B cell (primary cell): ENCODE data around the gene HOXD12. TPM values are rescaled to one million over a fixed set of nuclear protein-coding genes. Genes with fewer than 3 reads are reported as not detected.

Source experiments
- ATAC-seq: fragments of 200-7000 bp; cut with Tn5 transposase; one replicate; pipeline ENCODE4 v1.10.0; 2021; ENCODE audit warnings: low read depth, mild to moderate bottlenecking, moderate number of reproducible peaks, moderate library complexity
- CTCF ChIA-PET: fragments of 350-600 bp; sonication (Branson Sonifier 250); formaldehyde crosslinking; loops from one replicate; lab custom pipeline; 2021; ENCODE audit warnings: antibody characterized with exemption, inconsistent platforms; lab: Charles Lee
- POLR2A ChIA-PET: fragments of 350-600 bp; sonication (Branson Sonifier 250); formaldehyde crosslinking; loops from one replicate; lab custom pipeline; 2021; ENCODE audit warnings: antibody characterized with exemption; lab: Charles Lee
- DNase-seq: peaks from one replicate; pipeline ENCODE4 v3.0.0; 2013
- H2AFZ ChIP-seq: 2 replicates; pipeline ENCODE4 v1.6.1; 2012; ENCODE audit warnings: mild to moderate bottlenecking, low read depth, low read length; ENCODE audit not compliant: insufficient read depth, poor library complexity, severe bottlenecking
- H3K27ac ChIP-seq, 2 donors: 1 replicate in 1 of 2; 2 replicates in 1 of 2; pipeline ENCODE4 v1.5.1; 2012 to 2013; ENCODE audit warnings: low read length in 2 of 2, mild to moderate bottlenecking in 2 of 2, moderate library complexity in 1 of 2
- H3K27me3 ChIP-seq, 4 experiments: fragments of 200-600 bp in 1 of 4; sonication (generic) in 1 of 4; replicated peaks in 1 of 4; 1 replicate in 2 of 4; 2 replicates in 2 of 4; pipeline versions ENCODE4 v1.6.1 to v1.7.0; 2013 to 2016; ENCODE audit warnings: low read length in 3 of 4, mild to moderate bottlenecking in 2 of 4, mixed read lengths in 1 of 4, moderate library complexity in 1 of 4; ENCODE audit not compliant: insufficient read depth in 4 of 4, control insufficient read depth in 3 of 4; ENCODE audit errors: control extremely low read depth in 1 of 4
- H3K36me3 ChIP-seq, 2 experiments: replicated peaks in 1 of 2; 1 replicate in 1 of 2; 2 replicates in 1 of 2; pipeline versions ENCODE4 v1.6.1 to v1.7.1; 2013; ENCODE audit warnings: low read length in 1 of 2; ENCODE audit not compliant: insufficient read depth in 2 of 2, control insufficient read depth in 1 of 2; ENCODE audit errors: control extremely low read depth in 1 of 2, extremely low read depth in 1 of 2
- H3K4me1 ChIP-seq, 2 donors: fragments of 200-600 bp in 1 of 2; sonication (generic) in 1 of 2; 1 replicate in 1 of 2; 2 replicates in 1 of 2; pipeline versions ENCODE4 v1.5.1 to v1.6.1; 2013 to 2017; ENCODE audit warnings: low read length in 2 of 2; ENCODE audit not compliant: control insufficient read depth in 2 of 2, insufficient read depth in 2 of 2
- H3K4me2 ChIP-seq: replicated peaks from 2 replicates; pipeline ENCODE3; 2012; ENCODE audit warnings: mild to moderate bottlenecking, low read depth, low read length; ENCODE audit not compliant: poor library complexity, severe bottlenecking
- H3K4me3 ChIP-seq, 5 experiments: fragments of 200-600 bp in 1 of 5; sonication (generic) in 1 of 5; 1 replicate in 3 of 5; 2 replicates in 2 of 5; pipeline versions ENCODE4 v1.5.1 to v1.7.0; 2011 to 2016; ENCODE audit warnings: low read length in 4 of 5, mild to moderate bottlenecking in 4 of 5, low read depth in 2 of 5, control low read depth in 1 of 5, moderate library complexity in 1 of 5; ENCODE audit not compliant: insufficient read depth in 1 of 5; ENCODE audit errors: control extremely low read depth in 1 of 5, extremely low read depth in 1 of 5
- H3K79me2 ChIP-seq: fragments of 200-600 bp; sonication (generic); one replicate; pipeline ENCODE4 v1.6.0; 2016; ENCODE audit warnings: low read length; ENCODE audit not compliant: control insufficient read depth, insufficient read depth
- H3K9ac ChIP-seq: fragments of 200-600 bp; sonication (generic); 2 replicates; pipeline ENCODE4 v1.6.1; 2017; ENCODE audit warnings: mild to moderate bottlenecking, low read length, moderate library complexity
- H3K9me3 ChIP-seq, 3 donors: one replicate each; pipeline versions ENCODE4 v1.6.1 to v1.7.1; 2013; ENCODE audit warnings: low read length in 2 of 3; ENCODE audit not compliant: control insufficient read depth in 2 of 3, insufficient read depth in 1 of 3; ENCODE audit errors: control extremely low read depth in 1 of 3
- H4K20me1 ChIP-seq: 2 replicates; pipeline ENCODE4 v1.6.0; 2012; ENCODE audit warnings: mild to moderate bottlenecking, low read length; ENCODE audit not compliant: insufficient read depth, control insufficient read depth, poor library complexity, severe bottlenecking
- H3K27ac Mint-ChIP-seq: one replicate; pipeline ENCODE4 v1.8.0; 2021; ENCODE audit warnings: mixed read lengths
- H3K27me3 Mint-ChIP-seq: one replicate; pipeline ENCODE4 v1.8.0; 2021; ENCODE audit warnings: mixed read lengths
- H3K4me1 Mint-ChIP-seq: one replicate; pipeline ENCODE4 v1.8.0; 2021; ENCODE audit warnings: mixed read lengths
- H3K4me3 Mint-ChIP-seq: one replicate; pipeline ENCODE4 v1.8.0; 2021; ENCODE audit warnings: mixed read lengths
- H3K9me3 Mint-ChIP-seq: one replicate; pipeline ENCODE4 v1.8.0; 2022; ENCODE audit warnings: mixed read lengths; ENCODE audit not compliant: insufficient read depth
- EZH2 ChIP-seq: IDR thresholded peaks from 2 replicates; pipeline ENCODE4 v1.6.1; 2012; ENCODE audit warnings: borderline replicate concordance, low read depth, mild to moderate bottlenecking, moderate library complexity, low read length; ENCODE audit not compliant: insufficient read depth, poor library complexity, severe bottlenecking
- WGBS: methylation state at CpG from one replicate; pipeline ENCODE4 v1.1.5; 2013; ENCODE audit warnings: missing lambda C conversion rate; ENCODE audit not compliant: insufficient coverage; 5-methylcytosine and 5-hydroxymethylcytosine counted together
- intact Hi-C: fragments of 100-400 bp; cut with micrococcal nuclease; formaldehyde crosslinking; loops from one replicate; pipeline ENCODE4 v1.10.0; 2022
- polyA plus RNA-seq: library from polyadenylated mRNA; depleted of rRNA; stranded (reverse); fragments of >200 nt; gene quantifications from 2 replicates; pipeline ENCODE4 v1.2.3, GENCODE V29; 2012
- total RNA-seq, 2 donors: library from RNA; stranded (reverse); fragments of 120-200 nt in 1 of 2; gene quantifications; 1 replicate in 1 of 2; 2 replicates in 1 of 2; pipeline versions ENCODE4 v1.2.3 to v1.2.4, GENCODE V29; 2013 to 2022
- TF ChIP-seq, protein P1 (sequence below): fragments of 200-600 bp; IDR thresholded peaks from one replicate; pipeline ENCODE4 v1.8.0; 2022; ENCODE audit warnings: antibody characterized with exemption, mild to moderate bottlenecking

Gene HOXD12
- total and polyA plus RNA-seq, 2 donors (not counting 1 experiment from before 2014, with no cell fraction given): not detected

DNA sequence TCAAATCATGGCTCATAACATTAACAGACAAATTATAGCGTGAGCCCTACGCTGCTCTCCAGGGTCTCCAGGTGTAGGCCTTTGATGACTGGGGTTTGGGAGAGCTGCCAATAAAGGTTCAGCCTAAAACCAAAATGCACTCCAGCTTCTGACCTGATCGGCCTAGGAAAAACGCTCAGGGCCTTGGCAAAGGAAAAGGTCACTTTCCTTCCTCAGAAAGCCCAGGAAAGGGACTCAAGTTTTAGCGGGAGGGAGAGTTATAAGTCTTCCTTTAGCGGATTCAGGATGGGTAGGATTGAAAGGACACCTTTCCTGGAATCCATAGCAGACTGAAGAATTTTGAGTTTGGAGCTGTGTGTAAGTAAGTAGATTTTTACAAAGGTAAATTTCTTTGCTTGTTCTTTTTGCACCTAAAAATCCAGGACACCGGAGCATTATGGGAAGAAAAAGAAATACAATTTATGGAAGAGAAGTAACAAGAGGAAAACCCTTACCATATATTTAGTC, 24.6 kb upstream of the HOXD12 start:
- ChIA-PET CTCF (interaction anchor here (1.0 kb wide), 1 partner anchor 21 kb away, joined by 3 read pairs; no protein-coding TSS in a partner anchor), POLR2A (no interaction called here)
- Histone ChIP-seq H3K9me3 (peaks cover 0 to 31% (median 7%) of the 10 kb centered on the region in 3 donors), H3K4me2 (no peak overlapping the region), H3K27ac (no peak overlapping the region), H4K20me1 (no peaks in the 10 kb centered on the region), H2AFZ (no peak overlapping the region), H3K9ac (no peak overlapping the region), H3K27me3 (peaks cover 1 to 86% (median 68%) of the 10 kb centered on the region in 4 experiments), H3K79me2 (no peaks in the 10 kb centered on the region), H3K36me3 (no peaks in the 10 kb centered on the region), H3K4me3 (no peak overlapping the region), H3K4me1 (peaks cover 3 to 18% of the 10 kb centered on the region in 2 donors)
- WGBS: 22% methylated on average over 4 of the region's 7 CpGs
- no peak for DNase-seq
- peaks cover 78% of the 10 kb centered on the region for H3K27me3 Mint-ChIP-seq
- H3K4me3 Mint-ChIP-seq: no peak overlapping the region
- TF ChIP-seq, protein P1, sequence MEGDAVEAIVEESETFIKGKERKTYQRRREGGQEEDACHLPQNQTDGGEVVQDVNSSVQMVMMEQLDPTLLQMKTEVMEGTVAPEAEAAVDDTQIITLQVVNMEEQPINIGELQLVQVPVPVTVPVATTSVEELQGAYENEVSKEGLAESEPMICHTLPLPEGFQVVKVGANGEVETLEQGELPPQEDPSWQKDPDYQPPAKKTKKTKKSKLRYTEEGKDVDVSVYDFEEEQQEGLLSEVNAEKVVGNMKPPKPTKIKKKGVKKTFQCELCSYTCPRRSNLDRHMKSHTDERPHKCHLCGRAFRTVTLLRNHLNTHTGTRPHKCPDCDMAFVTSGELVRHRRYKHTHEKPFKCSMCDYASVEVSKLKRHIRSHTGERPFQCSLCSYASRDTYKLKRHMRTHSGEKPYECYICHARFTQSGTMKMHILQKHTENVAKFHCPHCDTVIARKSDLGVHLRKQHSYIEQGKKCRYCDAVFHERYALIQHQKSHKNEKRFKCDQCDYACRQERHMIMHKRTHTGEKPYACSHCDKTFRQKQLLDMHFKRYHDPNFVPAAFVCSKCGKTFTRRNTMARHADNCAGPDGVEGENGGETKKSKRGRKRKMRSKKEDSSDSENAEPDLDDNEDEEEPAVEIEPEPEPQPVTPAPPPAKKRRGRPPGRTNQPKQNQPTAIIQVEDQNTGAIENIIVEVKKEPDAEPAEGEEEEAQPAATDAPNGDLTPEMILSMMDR: no peak
- TF ChIP-seq EZH2: no peak
- no peak overlapping the region for H3K27ac Mint-ChIP-seq
- peaks cover 3% of the 10 kb centered on the region for H3K9me3 Mint-ChIP-seq
- ATAC-seq: no peak
- intact Hi-C loops: loop anchor here (5.0 kb wide), 1 partner anchor 57 kb away; no protein-coding TSS in a partner anchor
- H3K4me1 Mint-ChIP-seq: peaks cover 5% of the 10 kb centered on the region

DNA sequence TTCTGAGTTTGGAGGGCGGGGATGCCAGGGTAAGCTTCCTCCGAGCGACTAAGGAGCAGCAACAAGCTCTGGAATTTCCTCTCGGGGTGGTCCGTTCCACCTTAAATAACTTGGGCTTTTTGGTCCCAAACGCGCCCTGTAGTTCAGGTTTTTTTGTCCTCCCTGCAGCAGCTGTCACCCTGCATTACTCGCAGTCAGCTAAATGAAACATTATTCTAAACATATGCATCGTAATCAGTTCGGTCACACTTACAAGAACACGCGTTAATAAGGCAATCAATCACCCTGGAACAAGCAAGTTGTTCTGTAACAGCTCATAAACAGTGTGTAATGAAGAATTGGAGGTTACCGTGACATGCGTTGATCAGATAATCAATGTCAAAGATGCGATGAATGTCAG, 24.1 kb upstream of the HOXD12 start:
- H3K9ac ChIP-seq: no peak overlapping the region
- TF ChIP-seq EZH2: no peak
- TF ChIP-seq, protein P1: no peak
- no peak overlapping the region for H2AFZ ChIP-seq
- no peak overlapping the region for H3K4me3 ChIP-seq
- Mint-ChIP-seq H3K27me3 (peaks cover 73% of the 10 kb centered on the region), H3K9me3 (peaks cover 3% of the 10 kb centered on the region), H3K27ac (no peak overlapping the region), H3K4me3 (no peak overlapping the region), H3K4me1 (peaks cover 5% of the 10 kb centered on the region)
- H4K20me1 ChIP-seq: no peaks in the 10 kb centered on the region
- ChIA-PET CTCF (interaction anchor here (1.0 kb wide), 1 partner anchor 21 kb away, joined by 3 read pairs; no protein-coding TSS in a partner anchor), POLR2A (no interaction called here)
- H3K9me3 ChIP-seq: peaks cover 0 to 33% (median 7%) of the 10 kb centered on the region in 3 donors
- peaks cover 3 to 18% of the 10 kb centered on the region in 2 donors for H3K4me1 ChIP-seq
- H3K27me3 ChIP-seq: peaks cover 1 to 84% (median 65%) of the 10 kb centered on the region in 4 experiments
- no peak overlapping the region for H3K4me2 ChIP-seq
- DNase-seq (peak; percentile 28), ATAC-seq (no peak)
- 13% methylated on average over 10 of the region's 15 CpGs for WGBS
- H3K27ac ChIP-seq: no peak overlapping the region
- H3K36me3 ChIP-seq: no peaks in the 10 kb centered on the region
- intact Hi-C loops: loop anchor here (5.0 kb wide), 1 partner anchor 57 kb away; no protein-coding TSS in a partner anchor
- no peaks in the 10 kb centered on the region for H3K79me2 ChIP-seq
